Memory B cell (primary cell): ENCODE measurements around the gene TDG.
A peak's percentile ranks its signal among the peaks of the same experiment; 100 is the strongest.
"Not testable (repeated sequence)": the region's sequence is repeated elsewhere in the genome, so short reads cannot be mapped to it uniquely, and the experiment has no call there.

ENCODE experiments used
- ATAC-seq: fragments of 150-1000 bp; cut with Tn5 transposase; 2 replicates; pipeline ENCODE4 v1.10.0; 2021; ENCODE audit warnings: low read depth, mild to moderate bottlenecking, moderate library complexity
- DNase-seq, 2 donors: peaks; one replicate each; pipeline ENCODE4 v3.0.0; 2022; ENCODE audit warnings: low spot score in 2 of 2
- H3K27ac Mint-ChIP-seq: one replicate; pipeline ENCODE4 v1.8.0; 2022; ENCODE audit warnings: mild to moderate bottlenecking, moderate library complexity, mixed read lengths
- H3K27me3 Mint-ChIP-seq: one replicate; pipeline ENCODE4 v1.8.0; 2022; ENCODE audit warnings: mixed read lengths
- H3K36me3 Mint-ChIP-seq: one replicate; pipeline ENCODE4 v1.8.0; 2022; ENCODE audit warnings: mild to moderate bottlenecking, mixed read lengths
- H3K4me1 Mint-ChIP-seq: one replicate; pipeline ENCODE4 v1.8.0; 2022; ENCODE audit warnings: mixed read lengths
- H3K4me3 Mint-ChIP-seq: one replicate; pipeline ENCODE4 v1.8.0; 2022; ENCODE audit warnings: mild to moderate bottlenecking, moderate library complexity, mixed read lengths
- H3K9me3 Mint-ChIP-seq: one replicate; pipeline ENCODE4 v1.8.0; 2022; ENCODE audit warnings: mixed read lengths

Gene TDG

GRCh38 chr12:104021862-104022261, 56.2 kb downstream of the TDG start:
- not testable (repeated sequence) for H3K36me3 Mint-ChIP-seq, H3K4me1 Mint-ChIP-seq, H3K27me3 Mint-ChIP-seq, ATAC-seq, H3K4me3 Mint-ChIP-seq, DNase-seq, H3K27ac Mint-ChIP-seq
- peaks cover 11% of the 10 kb centered on the region for H3K9me3 Mint-ChIP-seq

GRCh38 chr12:104022786-104023185, 57.1 kb downstream of the TDG start:
- no peak overlapping the region for H3K27ac Mint-ChIP-seq
- ATAC-seq = no peak
- DNase-seq = no peak
- peaks cover 4% of the 10 kb centered on the region for H3K36me3 Mint-ChIP-seq
- H3K9me3 Mint-ChIP-seq = peaks cover 11% of the 10 kb centered on the region
- no peaks in the 10 kb centered on the region for H3K4me1 Mint-ChIP-seq
- H3K4me3 Mint-ChIP-seq = no peak overlapping the region
- H3K27me3 Mint-ChIP-seq = peaks cover 9% of the 10 kb centered on the region

GRCh38 chr12:104023710-104024109, 58.0 kb downstream of the TDG start:
- H3K9me3 Mint-ChIP-seq = peaks cover 11% of the 10 kb centered on the region
- DNase-seq (no peak), ATAC-seq (no peak)
- H3K36me3 Mint-ChIP-seq = peaks cover 4% of the 10 kb centered on the region
- peaks cover 9% of the 10 kb centered on the region for H3K27me3 Mint-ChIP-seq
- no peaks in the 10 kb centered on the region for H3K4me1 Mint-ChIP-seq
- no peak overlapping the region for H3K27ac Mint-ChIP-seq
- H3K4me3 Mint-ChIP-seq = no peak overlapping the region

GRCh38 chr12:104024348-104024747, 58.7 kb downstream of the TDG start:
- ATAC-seq = no peak
- Mint-ChIP-seq H3K4me1 (no peaks in the 10 kb centered on the region), H3K4me3 (no peak overlapping the region), H3K9me3 (peaks cover 11% of the 10 kb centered on the region), H3K36me3 (peaks cover 4% of the 10 kb centered on the region), H3K27me3 (peaks cover 11% of the 10 kb centered on the region), H3K27ac (no peak overlapping the region)
- DNase-seq = no peak

GRCh38 chr12:104025771-104026170, 60.1 kb downstream of the TDG start:
- Mint-ChIP-seq H3K4me3 (no peak overlapping the region), H3K36me3 (peaks cover 4% of the 10 kb centered on the region), H3K9me3 (peaks cover 9% of the 10 kb centered on the region), H3K27me3 (peaks cover 10% of the 10 kb centered on the region), H3K4me1 (no peaks in the 10 kb centered on the region), H3K27ac (no peak overlapping the region)
- ATAC-seq (no peak), DNase-seq (no peak)

- Mint-ChIP-seq H3K4me1 (no peaks in the 10 kb centered on the region), H3K27ac (no peak overlapping the region), H3K9me3 (peaks cover 5% of the 10 kb centered on the region), H3K27me3 (peaks cover 10% of the 10 kb centered on the region), H3K36me3 (peaks cover 4% of the 10 kb centered on the region), H3K4me3 (no peak overlapping the region)
- no peak for ATAC-seq
- DNase-seq = no peak
Observed at GRCh38 chr12:104026841-104027599, 61.3 kb downstream of the TDG start.

- not testable (repeated sequence) for H3K4me3 Mint-ChIP-seq, H3K9me3 Mint-ChIP-seq, H3K4me1 Mint-ChIP-seq, H3K27me3 Mint-ChIP-seq, H3K36me3 Mint-ChIP-seq, DNase-seq, H3K27ac Mint-ChIP-seq
- peak; percentile 42 for ATAC-seq
Observed at GRCh38 chr12:104030596-104030995, 64.9 kb downstream of the TDG start.

DNA sequence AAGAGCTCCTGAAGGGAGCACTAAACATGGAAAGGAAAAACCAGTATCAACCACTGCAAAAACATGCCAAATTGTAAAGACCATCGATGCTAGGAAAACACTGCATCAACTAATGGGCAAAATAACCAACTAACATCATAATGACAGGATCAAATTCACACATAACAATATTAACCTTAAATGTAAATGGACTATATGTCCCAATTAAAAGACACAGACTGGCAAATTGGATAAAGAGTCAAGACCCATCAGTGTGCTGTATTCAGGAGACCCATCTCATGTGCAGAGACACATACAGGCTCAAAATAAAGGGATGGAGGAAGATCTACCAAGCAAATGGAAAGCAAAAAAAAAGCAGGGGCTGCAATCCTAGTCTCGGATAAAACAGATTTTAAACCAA, 70.5 kb downstream of the TDG start:
- H3K4me3 Mint-ChIP-seq, ATAC-seq, DNase-seq, H3K36me3 Mint-ChIP-seq, H3K4me1 Mint-ChIP-seq, H3K9me3 Mint-ChIP-seq, H3K27me3 Mint-ChIP-seq, H3K27ac Mint-ChIP-seq: not testable (repeated sequence)
